ENCODE measurements around the gene SEC24D.

Gene SEC24D

DNA sequence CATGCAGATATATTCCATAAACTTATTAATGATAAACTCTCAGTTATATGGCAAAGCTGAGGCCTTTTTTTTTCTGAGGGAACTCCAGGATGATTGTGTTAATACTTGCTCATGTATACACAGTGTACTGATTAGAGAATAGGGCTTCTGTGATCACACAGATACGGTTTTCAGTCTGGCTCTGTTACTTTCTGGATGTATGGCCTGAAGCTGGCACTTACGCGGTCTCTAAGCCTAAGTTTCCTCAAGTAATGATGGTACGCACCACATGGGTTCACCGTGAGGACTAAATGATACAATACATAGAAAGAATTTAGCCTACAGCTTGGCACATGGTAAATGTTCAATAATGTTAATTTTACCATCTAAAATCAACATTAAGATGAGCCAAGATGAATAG, 73.8 kb downstream of the SEC24D start:
- Histone ChIP-seq H3K9me3 (ENCODE audit: insufficient read depth, low read depth, low read length) (no peaks in the 10 kb centered on the region), H3K9ac (ENCODE audit: low read depth, low read length, poor library complexity, severe bottlenecking) (no peak overlapping the region), H3K79me2 (ENCODE audit: insufficient read depth, low read length) (no peaks in the 10 kb centered on the region), H3K4me3 (ENCODE audit: low read length, poor library complexity, severe bottlenecking) (no peak overlapping the region), H3K4me2 (ENCODE audit: low read depth, low read length, poor library complexity, severe bottlenecking) (no peak overlapping the region), H3F3A (ENCODE audit: low read depth) (no peaks in the 10 kb centered on the region), H3K4me1 (ENCODE audit: insufficient read depth, low read length, poor library complexity, severe bottlenecking) (no peaks in the 10 kb centered on the region), H3K9me2 (replicated peaks; ENCODE audit: low read depth, low read length) (no peaks in the 10 kb centered on the region), H3K36me3 (ENCODE audit: insufficient read depth, low read length) (peaks cover 46% of the 10 kb centered on the region; the same call in 1 of the 2 replicates), H2AFZ (ENCODE audit: low read length) (no peak overlapping the region), H4K20me1 (ENCODE audit: insufficient read depth, low read length, poor library complexity, severe bottlenecking) (no peaks in the 10 kb centered on the region), H3K27me3 (ENCODE audit: insufficient read depth, low read length, poor library complexity, severe bottlenecking) (no peaks in the 10 kb centered on the region)
- TF ChIP-seq EZH2phosphoT487 (IDR thresholded peaks at IDR 0.05; ENCODE audit: borderline replicate concordance) = no peak
- TF ChIP-seq, protein P1, sequence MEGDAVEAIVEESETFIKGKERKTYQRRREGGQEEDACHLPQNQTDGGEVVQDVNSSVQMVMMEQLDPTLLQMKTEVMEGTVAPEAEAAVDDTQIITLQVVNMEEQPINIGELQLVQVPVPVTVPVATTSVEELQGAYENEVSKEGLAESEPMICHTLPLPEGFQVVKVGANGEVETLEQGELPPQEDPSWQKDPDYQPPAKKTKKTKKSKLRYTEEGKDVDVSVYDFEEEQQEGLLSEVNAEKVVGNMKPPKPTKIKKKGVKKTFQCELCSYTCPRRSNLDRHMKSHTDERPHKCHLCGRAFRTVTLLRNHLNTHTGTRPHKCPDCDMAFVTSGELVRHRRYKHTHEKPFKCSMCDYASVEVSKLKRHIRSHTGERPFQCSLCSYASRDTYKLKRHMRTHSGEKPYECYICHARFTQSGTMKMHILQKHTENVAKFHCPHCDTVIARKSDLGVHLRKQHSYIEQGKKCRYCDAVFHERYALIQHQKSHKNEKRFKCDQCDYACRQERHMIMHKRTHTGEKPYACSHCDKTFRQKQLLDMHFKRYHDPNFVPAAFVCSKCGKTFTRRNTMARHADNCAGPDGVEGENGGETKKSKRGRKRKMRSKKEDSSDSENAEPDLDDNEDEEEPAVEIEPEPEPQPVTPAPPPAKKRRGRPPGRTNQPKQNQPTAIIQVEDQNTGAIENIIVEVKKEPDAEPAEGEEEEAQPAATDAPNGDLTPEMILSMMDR (conservative IDR thresholded peaks at IDR 0.05; ENCODE audit: low read length) = no peak

DNA sequence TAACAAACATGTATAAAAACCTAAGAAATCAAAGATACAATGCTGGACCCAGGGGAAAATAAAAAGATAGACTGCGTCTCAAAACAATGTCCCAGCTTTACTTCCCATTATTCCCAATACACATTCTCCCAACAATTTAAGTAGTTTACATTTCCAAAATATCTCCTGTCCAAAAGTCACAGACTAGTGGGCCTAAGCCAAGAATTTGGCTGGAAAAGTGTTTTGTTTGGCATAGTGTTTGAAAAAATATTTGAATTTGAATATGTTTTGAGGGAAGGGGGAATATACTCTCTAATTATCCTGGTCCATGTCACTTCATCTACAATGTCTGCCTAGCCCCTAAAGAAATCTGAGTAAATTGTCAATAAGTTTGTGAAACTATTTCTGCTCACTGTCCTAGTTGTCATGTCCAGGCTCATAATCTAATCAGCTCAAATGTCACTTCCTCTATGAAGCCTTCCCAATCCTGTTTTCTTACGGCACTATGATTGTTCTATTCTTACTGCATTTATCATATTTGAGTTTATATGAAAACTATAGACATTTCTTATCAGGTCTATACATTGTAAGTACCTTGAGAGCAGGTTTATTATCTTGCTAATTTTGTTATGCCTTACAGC, 74.4 kb downstream of the SEC24D start:
- Histone ChIP-seq H3K36me3 (ENCODE audit: insufficient read depth, low read length) (peaks cover 46% of the 10 kb centered on the region; the same call in 1 of the 2 replicates), H2AFZ (ENCODE audit: low read length) (no peak overlapping the region), H3K4me1 (ENCODE audit: insufficient read depth, low read length, poor library complexity, severe bottlenecking) (no peaks in the 10 kb centered on the region), H3K27me3 (ENCODE audit: insufficient read depth, low read length, poor library complexity, severe bottlenecking) (no peaks in the 10 kb centered on the region), H3K4me2 (ENCODE audit: low read depth, low read length, poor library complexity, severe bottlenecking) (no peak overlapping the region), H3K79me2 (ENCODE audit: insufficient read depth, low read length) (no peaks in the 10 kb centered on the region), H3K9ac (ENCODE audit: low read depth, low read length, poor library complexity, severe bottlenecking) (no peak overlapping the region), H4K20me1 (ENCODE audit: insufficient read depth, low read length, poor library complexity, severe bottlenecking) (no peaks in the 10 kb centered on the region), H3K9me2 (replicated peaks; ENCODE audit: low read depth, low read length) (no peaks in the 10 kb centered on the region), H3K4me3 (ENCODE audit: low read length, poor library complexity, severe bottlenecking) (no peak overlapping the region), H3F3A (ENCODE audit: low read depth) (no peaks in the 10 kb centered on the region), H3K9me3 (ENCODE audit: insufficient read depth, low read depth, low read length) (no peaks in the 10 kb centered on the region)
- no peak for TF ChIP-seq EZH2phosphoT487 (IDR thresholded peaks at IDR 0.05; ENCODE audit: borderline replicate concordance)
- TF ChIP-seq, protein P1 (conservative IDR thresholded peaks at IDR 0.05; ENCODE audit: low read length) = no peak

DNA sequence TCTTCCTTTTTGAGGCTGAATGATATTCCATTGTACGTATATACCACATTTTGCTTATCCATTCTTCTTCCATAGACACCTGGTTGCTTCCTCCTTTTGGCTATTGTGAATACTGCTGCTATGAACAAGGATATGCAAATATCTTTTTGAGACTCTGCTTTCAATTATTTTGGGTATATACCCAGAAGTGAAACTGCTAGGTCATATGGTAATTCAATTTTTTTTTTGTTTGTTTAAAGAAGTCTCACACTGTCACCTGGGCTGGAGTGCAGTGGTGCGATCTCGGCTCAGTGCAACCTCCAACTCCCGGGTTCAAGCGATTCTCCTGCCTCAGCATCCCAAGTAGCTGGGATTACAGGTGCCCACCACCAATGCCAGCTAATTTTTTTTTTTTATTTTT, 75.4 kb downstream of the SEC24D start:
- no peak overlapping the region for H3K4me3 ChIP-seq (ENCODE audit: low read length, poor library complexity, severe bottlenecking)
- no peaks in the 10 kb centered on the region for H3K4me1 ChIP-seq (ENCODE audit: insufficient read depth, low read length, poor library complexity, severe bottlenecking)
- H3K4me2 ChIP-seq (ENCODE audit: low read depth, low read length, poor library complexity, severe bottlenecking) = no peak overlapping the region
- H3K9me3 ChIP-seq (ENCODE audit: insufficient read depth, low read depth, low read length) = no peaks in the 10 kb centered on the region
- TF ChIP-seq, protein P1 (conservative IDR thresholded peaks at IDR 0.05; ENCODE audit: low read length) = no peak
- no peak for TF ChIP-seq EZH2phosphoT487 (IDR thresholded peaks at IDR 0.05; ENCODE audit: borderline replicate concordance)
- H2AFZ ChIP-seq (ENCODE audit: low read length) = no peak overlapping the region
- no peak overlapping the region for H3K9ac ChIP-seq (ENCODE audit: low read depth, low read length, poor library complexity, severe bottlenecking)
- no peaks in the 10 kb centered on the region for H3F3A ChIP-seq (ENCODE audit: low read depth)
- H3K9me2 ChIP-seq (replicated peaks; ENCODE audit: low read depth, low read length) = no peaks in the 10 kb centered on the region
- H3K27me3 ChIP-seq (ENCODE audit: insufficient read depth, low read length, poor library complexity, severe bottlenecking) = no peaks in the 10 kb centered on the region
- peaks cover 44% of the 10 kb centered on the region; the same call in 1 of the 2 replicates for H3K36me3 ChIP-seq (ENCODE audit: insufficient read depth, low read length)
- no peaks in the 10 kb centered on the region for H4K20me1 ChIP-seq (ENCODE audit: insufficient read depth, low read length, poor library complexity, severe bottlenecking)
- H3K79me2 ChIP-seq (ENCODE audit: insufficient read depth, low read length) = no peaks in the 10 kb centered on the region
